Activated naive CD8-positive, alpha-beta T cell treated with anti-CD3 and anti-CD28 coated beads for 36 hours (primary cell): ENCODE results near the gene MSI2. TPM values are rescaled to one million over a fixed set of nuclear protein-coding genes. Genes with fewer than 3 reads are reported as not detected.

Source experiments
- DNase-seq: peaks from one replicate; pipeline ENCODE4 v3.0.0; 2021
- H3K27ac Mint-ChIP-seq: one replicate; pipeline ENCODE4 v1.8.0; 2022; ENCODE audit warnings: mild to moderate bottlenecking, moderate library complexity, mixed read lengths
- H3K27me3 Mint-ChIP-seq: one replicate; pipeline ENCODE4 v1.8.0; 2022; ENCODE audit warnings: mild to moderate bottlenecking, mixed read lengths
- H3K36me3 Mint-ChIP-seq: one replicate; pipeline ENCODE4 v1.8.0; 2021; ENCODE audit warnings: mild to moderate bottlenecking, mixed read lengths
- H3K4me1 Mint-ChIP-seq: one replicate; pipeline ENCODE4 v1.8.0; 2021; ENCODE audit warnings: mixed read lengths
- H3K4me3 Mint-ChIP-seq: one replicate; pipeline ENCODE4 v1.8.0; 2022; ENCODE audit warnings: mild to moderate bottlenecking, moderate library complexity, mixed read lengths
- H3K9me3 Mint-ChIP-seq: one replicate; pipeline ENCODE4 v1.8.0; 2022; ENCODE audit warnings: mixed read lengths
- total RNA-seq, 2 experiments: library from RNA; stranded (reverse); gene quantifications; one replicate each; pipeline ENCODE4 v1.2.3, GENCODE V29; 2021

Gene MSI2
- total RNA-seq, 2 experiments from 2014 or later = 48.0 to 49.4 TPM

DNA sequence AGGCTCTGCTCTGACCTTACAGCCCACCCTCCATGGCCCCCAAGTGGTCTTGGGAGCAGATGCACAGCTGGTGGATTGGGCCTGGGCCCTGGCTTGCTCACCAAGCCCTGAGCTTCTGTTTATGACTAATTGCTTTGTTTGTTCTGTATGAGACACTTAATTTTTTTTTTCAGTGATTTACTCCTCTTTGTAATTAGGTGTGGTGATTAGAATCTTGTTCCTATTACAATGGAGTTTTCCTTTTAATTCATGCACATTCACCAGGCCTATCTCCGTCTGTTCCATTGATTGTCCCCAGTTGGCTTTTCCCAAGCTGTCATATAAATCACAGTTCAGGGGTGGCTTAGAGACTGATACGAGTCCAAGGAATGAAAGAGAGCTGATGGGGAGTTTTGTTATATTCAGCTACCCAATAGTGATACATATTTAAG, 246.5 kb downstream of the MSI2 start:
- H3K9me3 Mint-ChIP-seq = no peaks in the 10 kb centered on the region
- no peak for DNase-seq
- no peaks in the 10 kb centered on the region for H3K27me3 Mint-ChIP-seq
- H3K4me1 Mint-ChIP-seq = peaks cover 24% of the 10 kb centered on the region
- H3K27ac Mint-ChIP-seq = no peak overlapping the region
- H3K4me3 Mint-ChIP-seq = no peak overlapping the region
- H3K36me3 Mint-ChIP-seq = peaks cover 2% of the 10 kb centered on the region

DNA sequence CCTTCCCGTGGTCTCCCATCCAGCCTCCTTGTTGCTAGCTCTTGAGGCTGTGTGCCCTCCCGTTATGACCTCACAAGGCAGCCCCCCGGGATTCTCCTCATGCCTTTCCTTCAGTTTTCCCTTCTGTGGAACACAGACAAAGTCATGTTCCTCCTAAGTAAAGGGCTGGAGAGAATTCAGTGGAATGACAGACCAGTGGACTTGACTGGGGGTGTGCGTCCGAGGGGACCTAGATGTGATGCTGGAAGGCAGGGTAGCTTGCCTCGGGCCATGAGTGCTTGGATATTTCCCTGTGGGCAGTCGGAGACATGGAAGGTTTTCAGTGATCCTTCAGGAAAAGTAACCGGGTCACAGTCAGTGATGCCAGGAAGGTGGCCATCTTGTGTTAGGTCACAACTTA, 247.9 kb downstream of the MSI2 start:
- Mint-ChIP-seq H3K4me1 (peaks cover 26% of the 10 kb centered on the region), H3K27me3 (no peaks in the 10 kb centered on the region), H3K9me3 (no peaks in the 10 kb centered on the region), H3K36me3 (peaks cover 5% of the 10 kb centered on the region), H3K4me3 (no peak overlapping the region), H3K27ac (no peak overlapping the region)
- no peak for DNase-seq

DNA sequence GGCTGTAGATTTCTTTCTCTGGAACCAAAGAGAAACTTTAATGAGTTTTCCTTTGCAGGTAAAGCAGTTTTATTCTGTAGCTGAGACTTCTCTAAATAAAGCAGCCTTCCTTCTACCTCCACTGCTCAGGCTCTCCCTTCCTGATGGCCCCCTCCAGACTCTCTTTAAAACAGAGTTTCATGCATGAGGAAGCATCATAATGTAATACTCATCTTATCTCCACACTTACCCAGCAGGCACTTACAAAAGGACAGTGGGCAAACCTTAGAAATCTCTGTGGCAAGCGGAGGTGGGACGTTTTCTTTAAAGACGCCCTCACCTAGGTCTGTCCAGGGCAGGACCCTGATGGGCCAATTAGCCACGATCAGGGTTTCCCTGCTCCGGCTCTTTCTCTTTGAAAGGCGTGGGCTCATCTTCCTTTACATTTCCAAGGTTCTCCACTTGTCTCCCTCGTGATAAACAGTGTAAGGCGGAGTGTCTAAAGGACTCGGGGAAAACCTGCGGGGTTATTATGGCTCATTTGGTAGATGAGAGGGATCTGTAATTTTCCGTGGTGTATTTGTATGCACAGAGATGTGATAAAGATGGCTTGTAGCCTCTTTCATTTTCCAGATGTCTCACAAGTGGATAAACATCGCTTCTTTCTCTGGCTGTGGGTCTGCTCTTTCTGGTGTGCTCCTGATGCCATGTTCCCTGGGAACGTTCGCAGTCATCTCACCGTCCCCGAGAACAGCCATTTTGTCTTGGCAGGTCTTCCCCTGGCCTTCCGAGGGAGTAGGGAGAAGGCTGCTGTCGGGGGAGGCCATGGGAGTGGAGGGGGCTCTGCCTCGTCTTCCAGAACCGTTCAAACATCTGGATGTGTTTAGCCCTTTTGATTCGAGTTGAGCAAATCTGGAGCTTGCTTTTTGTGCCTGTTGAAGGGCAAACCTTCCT, 249.8 kb downstream of the MSI2 start:
- Mint-ChIP-seq H3K27me3 (no peaks in the 10 kb centered on the region), H3K36me3 (peaks cover 5% of the 10 kb centered on the region), H3K4me3 (no peak overlapping the region), H3K9me3 (no peaks in the 10 kb centered on the region), H3K27ac (no peak overlapping the region), H3K4me1 (peaks cover 18% of the 10 kb centered on the region)
- DNase-seq = no peak

DNA sequence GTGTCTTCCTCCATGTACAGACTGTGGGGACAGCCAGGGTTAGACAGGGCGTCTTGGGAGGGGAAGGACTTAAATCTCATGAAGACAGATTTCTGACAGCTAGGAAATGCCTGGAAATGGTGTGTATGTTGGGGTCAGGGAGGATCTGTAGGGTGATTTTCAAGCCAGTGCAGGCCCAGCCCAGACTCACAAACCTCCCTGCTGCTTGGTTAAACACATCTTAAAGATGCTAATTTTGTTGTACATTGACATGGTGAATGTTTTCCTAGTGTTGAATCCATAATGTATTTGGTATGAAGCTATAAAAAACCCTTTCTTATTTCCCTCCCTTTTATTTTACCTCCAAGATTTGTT, 250.4 kb downstream of the MSI2 start:
- DNase-seq = no peak
- H3K9me3 Mint-ChIP-seq = no peaks in the 10 kb centered on the region
- H3K36me3 Mint-ChIP-seq = peaks cover 5% of the 10 kb centered on the region
- H3K27me3 Mint-ChIP-seq = no peaks in the 10 kb centered on the region
- H3K4me1 Mint-ChIP-seq = peaks cover 18% of the 10 kb centered on the region
- no peak overlapping the region for H3K27ac Mint-ChIP-seq
- no peak overlapping the region for H3K4me3 Mint-ChIP-seq

DNA sequence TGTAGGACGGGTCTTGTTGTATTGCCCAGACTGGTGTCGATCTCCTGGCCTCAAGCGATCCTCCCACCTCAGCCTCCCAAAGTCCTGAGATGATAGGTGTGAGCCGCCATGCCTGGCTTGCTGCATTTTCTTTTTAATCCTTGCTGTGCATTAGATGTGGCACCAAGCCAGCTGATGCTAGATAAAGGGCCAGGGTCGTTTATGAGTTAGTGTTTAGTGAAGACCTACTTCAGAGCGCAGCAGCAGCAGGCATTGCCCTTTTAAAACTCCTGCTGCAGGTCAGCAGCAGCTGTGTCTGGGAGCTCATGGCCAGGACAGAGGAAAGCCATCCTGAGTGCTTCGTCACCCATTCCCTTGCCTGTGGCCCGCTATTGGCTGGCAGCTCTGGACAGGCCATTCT, 251.5 kb downstream of the MSI2 start:
- Mint-ChIP-seq H3K27ac (no peak overlapping the region), H3K27me3 (no peaks in the 10 kb centered on the region), H3K4me3 (no peak overlapping the region), H3K36me3 (peaks cover 5% of the 10 kb centered on the region), H3K4me1 (peaks cover 16% of the 10 kb centered on the region), H3K9me3 (no peaks in the 10 kb centered on the region)
- no peak for DNase-seq

DNA sequence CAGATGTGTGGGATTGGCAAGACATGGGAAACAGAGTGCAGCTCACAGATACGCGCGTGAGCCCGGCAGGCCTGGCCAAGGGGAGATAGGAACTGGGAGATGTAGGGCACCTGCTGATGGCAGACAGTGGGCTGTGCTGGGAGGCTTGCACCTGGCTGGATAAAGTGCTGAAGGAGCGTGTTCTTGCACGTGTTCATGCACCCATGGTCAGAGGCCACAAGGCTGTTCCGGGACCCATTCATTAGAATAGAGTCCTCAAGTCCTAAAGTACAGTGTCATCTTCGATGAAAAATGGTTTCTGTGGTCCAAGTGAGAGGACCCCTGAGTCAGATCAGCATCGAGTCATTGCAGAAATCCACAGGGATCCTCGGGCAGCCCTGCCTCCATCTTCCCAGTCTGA, 252.3 kb downstream of the MSI2 start:
- Mint-ChIP-seq H3K36me3 (peaks cover 5% of the 10 kb centered on the region), H3K27ac (no peak overlapping the region), H3K4me3 (no peak overlapping the region), H3K9me3 (no peaks in the 10 kb centered on the region), H3K4me1 (peaks cover 16% of the 10 kb centered on the region), H3K27me3 (no peaks in the 10 kb centered on the region)
- no peak for DNase-seq

DNA sequence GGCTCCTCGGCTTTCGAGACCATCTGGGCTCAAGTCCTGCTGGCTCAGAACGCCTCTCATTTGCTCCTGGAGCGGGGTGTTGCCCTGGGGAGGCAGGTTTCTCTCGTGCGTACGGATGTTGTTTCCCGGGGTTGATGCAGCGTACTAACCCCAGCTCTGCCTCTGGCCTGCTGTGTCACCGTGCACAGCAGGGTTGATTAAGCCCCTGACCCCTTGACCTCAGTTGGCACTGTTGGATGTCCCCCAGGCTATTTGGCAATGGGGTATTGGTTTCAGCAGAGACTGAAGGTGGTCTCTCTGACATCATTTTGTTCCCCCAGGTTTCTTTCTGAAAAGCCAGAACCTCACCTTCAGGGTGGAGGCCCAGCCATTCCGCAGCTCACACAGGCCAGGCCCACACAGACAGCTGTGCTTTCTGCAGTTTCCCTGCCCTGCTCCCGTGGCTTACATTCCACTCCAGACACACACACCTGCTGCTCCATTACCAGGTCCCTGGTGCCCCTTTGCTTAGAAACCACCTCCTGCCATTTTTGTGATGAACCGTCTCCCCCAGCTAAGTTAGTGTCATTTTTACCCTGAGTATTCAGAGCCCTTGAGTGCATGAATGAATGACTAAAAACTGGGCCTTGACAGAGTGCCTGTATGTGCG, 255.3 kb downstream of the MSI2 start:
- no peak for DNase-seq
- Mint-ChIP-seq H3K27me3 (no peaks in the 10 kb centered on the region), H3K4me3 (no peak overlapping the region), H3K27ac (no peak overlapping the region), H3K36me3 (peaks cover 10% of the 10 kb centered on the region), H3K9me3 (no peaks in the 10 kb centered on the region), H3K4me1 (peaks cover 23% of the 10 kb centered on the region)

DNA sequence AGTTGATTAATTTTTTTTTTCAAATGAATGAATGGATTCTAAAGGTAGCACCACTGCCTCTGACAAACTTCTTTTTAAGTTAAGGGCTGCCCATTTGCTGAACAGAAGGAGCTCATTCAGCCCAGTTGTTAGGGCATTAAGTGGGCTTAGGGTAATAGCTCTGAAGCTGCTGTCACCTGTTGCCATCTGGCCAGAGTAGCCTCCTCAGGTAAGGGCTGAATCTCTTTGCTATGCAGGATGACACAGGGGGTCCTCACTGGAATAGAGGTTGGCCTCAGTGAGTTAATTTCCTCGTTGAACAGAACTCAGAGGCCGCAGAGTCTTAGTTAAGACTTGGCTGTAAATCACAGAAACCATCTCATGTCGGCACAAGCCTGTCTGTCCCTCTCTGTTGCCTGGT, 255.9 kb downstream of the MSI2 start:
- Mint-ChIP-seq H3K4me1 (peaks cover 23% of the 10 kb centered on the region), H3K4me3 (no peak overlapping the region), H3K27ac (no peak overlapping the region), H3K9me3 (no peaks in the 10 kb centered on the region), H3K27me3 (no peaks in the 10 kb centered on the region), H3K36me3 (peaks cover 10% of the 10 kb centered on the region)
- DNase-seq = no peak

DNA sequence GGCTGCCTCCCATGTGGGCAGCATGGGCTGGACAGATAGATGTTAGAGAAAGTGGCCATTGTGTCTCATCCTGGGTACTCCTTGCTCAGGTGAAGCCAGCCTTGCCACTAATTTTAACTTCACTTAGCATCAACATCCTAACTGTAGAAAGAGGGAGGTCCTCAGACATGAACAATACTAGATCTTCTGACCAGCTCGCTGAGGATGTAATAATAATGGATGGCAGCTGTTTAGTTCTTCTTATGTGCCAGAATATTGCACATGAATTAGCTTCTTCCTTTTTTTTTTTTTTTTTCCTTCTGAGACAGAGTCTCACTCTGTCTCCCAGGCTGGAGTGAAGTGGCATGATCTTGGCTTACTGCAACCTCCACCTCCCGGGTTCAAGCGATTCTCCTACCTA, 256.4 kb downstream of the MSI2 start:
- peaks cover 10% of the 10 kb centered on the region for H3K36me3 Mint-ChIP-seq
- H3K27ac Mint-ChIP-seq = no peak overlapping the region
- H3K27me3 Mint-ChIP-seq = no peaks in the 10 kb centered on the region
- H3K4me3 Mint-ChIP-seq = no peak overlapping the region
- no peaks in the 10 kb centered on the region for H3K9me3 Mint-ChIP-seq
- H3K4me1 Mint-ChIP-seq = peaks cover 23% of the 10 kb centered on the region
- no peak for DNase-seq

DNA sequence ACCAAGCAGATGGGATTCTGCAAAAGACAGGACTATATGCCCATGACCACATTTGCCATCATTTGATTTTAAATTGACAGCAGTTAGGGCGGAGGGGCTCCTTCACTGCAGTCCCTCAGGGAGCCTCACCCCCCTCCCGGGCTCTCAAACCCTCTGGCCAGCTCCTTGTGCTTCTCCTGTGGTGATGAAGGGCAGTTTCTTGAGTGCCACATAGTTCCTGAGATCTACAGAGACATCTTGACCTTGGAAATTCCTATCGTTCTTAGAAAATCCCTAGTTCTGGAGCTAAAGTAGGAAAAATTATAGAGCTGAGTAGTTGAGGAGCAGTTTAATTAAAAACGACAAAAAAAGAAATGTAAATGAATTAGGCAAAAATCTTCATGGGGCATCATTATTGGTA, 257.2 kb downstream of the MSI2 start:
- Mint-ChIP-seq H3K36me3 (peaks cover 10% of the 10 kb centered on the region), H3K4me3 (no peak overlapping the region), H3K9me3 (no peaks in the 10 kb centered on the region), H3K4me1 (peaks cover 18% of the 10 kb centered on the region), H3K27me3 (no peaks in the 10 kb centered on the region), H3K27ac (no peak overlapping the region)
- DNase-seq = no peak

DNA sequence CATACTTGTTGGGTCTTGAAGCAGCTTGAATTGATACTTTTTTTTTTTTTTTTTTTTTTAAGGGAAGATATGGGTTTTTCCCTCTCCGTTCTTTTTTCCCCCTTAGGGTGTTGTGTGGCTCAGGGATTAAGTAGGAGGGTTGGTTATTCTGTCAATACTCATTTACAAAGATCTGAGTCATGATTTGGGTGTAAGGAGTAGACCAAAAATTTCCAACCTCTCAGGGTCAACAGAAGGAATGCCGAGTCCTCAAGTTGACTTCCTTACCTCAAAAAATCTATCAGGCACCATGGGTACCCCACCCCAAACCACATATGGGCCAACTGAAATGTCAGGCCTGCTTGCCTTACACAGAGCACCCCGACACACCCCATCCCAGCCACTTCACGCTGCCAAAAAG, 258.3 kb downstream of the MSI2 start:
- H3K4me1 Mint-ChIP-seq = peaks cover 13% of the 10 kb centered on the region
- no peak overlapping the region for H3K4me3 Mint-ChIP-seq
- no peak for DNase-seq
- no peaks in the 10 kb centered on the region for H3K9me3 Mint-ChIP-seq
- H3K36me3 Mint-ChIP-seq = peaks cover 7% of the 10 kb centered on the region
- H3K27ac Mint-ChIP-seq = no peak overlapping the region
- no peaks in the 10 kb centered on the region for H3K27me3 Mint-ChIP-seq

DNA sequence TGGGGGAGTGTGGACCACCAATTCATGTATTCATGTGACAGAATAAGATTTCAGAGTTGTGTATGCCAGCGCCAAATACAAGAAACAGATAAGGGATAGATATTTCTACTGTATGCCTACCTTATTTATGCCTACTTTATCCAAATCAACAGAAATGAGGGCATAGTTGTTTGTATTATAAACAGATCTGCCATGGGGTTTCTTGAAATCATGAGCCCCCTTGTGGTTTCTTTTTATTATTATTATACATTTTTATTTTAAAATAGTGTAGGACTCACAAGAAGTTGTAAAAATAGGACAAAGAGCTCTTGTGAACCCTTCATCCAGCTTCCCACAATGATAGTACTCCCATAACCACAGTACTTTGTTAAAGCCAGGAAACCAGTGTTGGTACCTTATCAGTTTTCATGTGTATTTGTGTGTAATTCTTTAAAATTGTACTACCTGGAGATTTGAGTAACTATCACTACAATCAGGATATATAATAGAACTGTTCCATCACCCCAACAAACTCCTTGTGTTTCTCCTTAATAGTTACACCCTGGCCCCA, 259.4 kb downstream of the MSI2 start:
- Mint-ChIP-seq H3K27me3 (no peaks in the 10 kb centered on the region), H3K27ac (no peak overlapping the region), H3K4me1 (peaks cover 12% of the 10 kb centered on the region), H3K36me3 (peaks cover 5% of the 10 kb centered on the region), H3K4me3 (no peak overlapping the region), H3K9me3 (no peaks in the 10 kb centered on the region)
- DNase-seq = no peak

DNA sequence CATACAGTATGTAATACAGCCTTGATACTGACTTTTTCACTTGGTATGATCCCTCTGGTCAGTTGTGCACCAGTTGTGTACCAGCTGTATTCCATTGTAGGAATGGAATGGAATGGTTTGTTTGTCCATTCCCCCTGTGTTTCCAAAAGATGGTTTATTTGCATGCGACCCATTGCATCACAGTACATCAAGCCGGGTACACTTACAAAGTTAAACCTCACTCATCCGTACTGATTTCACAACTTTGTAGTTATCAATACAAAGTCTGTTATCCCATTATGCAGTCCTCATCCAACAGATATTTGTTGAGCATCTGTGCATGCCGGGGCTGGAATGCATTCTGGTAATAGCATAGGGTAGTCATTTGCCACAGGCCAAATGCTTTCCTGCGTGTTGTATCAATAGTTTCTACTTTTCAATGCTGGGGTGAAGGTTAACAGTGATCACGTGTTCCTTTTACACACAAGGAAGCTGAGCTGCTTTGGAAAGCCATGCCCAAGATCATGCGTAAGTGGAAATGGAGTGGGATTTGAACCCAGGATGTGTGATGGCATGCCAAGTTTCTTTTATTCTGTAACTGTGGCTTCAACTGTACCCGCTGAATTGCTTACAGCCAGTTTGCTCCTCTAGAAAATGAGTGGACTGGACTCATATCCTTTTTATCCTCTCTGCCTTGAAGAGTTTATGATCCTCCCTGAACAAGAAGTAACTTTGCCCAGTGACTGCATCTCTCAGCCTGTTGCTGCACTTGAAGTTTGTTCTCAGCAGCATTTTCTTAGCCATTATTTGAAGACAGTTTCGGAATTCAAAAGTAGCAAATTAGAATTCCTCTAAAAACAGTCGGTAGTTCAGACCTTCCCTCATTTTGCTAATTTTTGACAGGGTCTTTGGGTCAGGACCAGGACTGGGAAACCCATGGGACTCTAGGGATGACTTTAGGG, 260.2 kb downstream of the MSI2 start:
- no peaks in the 10 kb centered on the region for H3K9me3 Mint-ChIP-seq
- DNase-seq = no peak
- no peak overlapping the region for H3K4me3 Mint-ChIP-seq
- H3K27me3 Mint-ChIP-seq = no peaks in the 10 kb centered on the region
- peaks cover 5% of the 10 kb centered on the region for H3K36me3 Mint-ChIP-seq
- peaks cover 13% of the 10 kb centered on the region for H3K4me1 Mint-ChIP-seq
- no peak overlapping the region for H3K27ac Mint-ChIP-seq

DNA sequence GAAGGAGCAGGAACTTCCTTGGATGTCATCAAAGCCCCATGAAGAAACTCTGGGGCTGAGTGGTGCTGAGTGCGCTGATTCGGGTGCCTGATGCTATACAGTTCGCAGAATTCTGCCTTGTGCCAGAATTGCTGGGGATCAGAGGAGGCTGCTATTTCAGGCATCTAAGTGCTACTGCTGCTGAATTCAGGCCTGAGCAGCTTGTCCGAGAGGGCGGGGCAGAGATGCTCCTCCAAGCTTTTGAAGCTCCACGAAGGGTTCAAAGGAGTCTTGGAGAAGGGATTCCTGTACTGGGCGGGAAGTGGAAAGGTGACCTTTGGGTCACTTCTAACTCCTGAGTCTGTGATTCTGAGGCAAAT, 260.9 kb downstream of the MSI2 start:
- no peak for DNase-seq
- peaks cover 13% of the 10 kb centered on the region for H3K4me1 Mint-ChIP-seq
- H3K36me3 Mint-ChIP-seq = peaks cover 5% of the 10 kb centered on the region
- no peaks in the 10 kb centered on the region for H3K27me3 Mint-ChIP-seq
- no peaks in the 10 kb centered on the region for H3K9me3 Mint-ChIP-seq
- H3K4me3 Mint-ChIP-seq = no peak overlapping the region
- H3K27ac Mint-ChIP-seq = no peak overlapping the region
